Neural cell (in vitro differentiated cells): ENCODE measurements around the gene NKX1-2.

Experiments used
- CTCF ChIP-seq: fragments of 450-650 bp; IDR thresholded peaks from 2 replicates; pipeline ENCODE4 v1.5.1; 2014; ENCODE audit warnings: antibody characterized with exemption, mild to moderate bottlenecking, moderate library complexity; ENCODE audit not compliant: poor library complexity, severe bottlenecking
- EP300 ChIP-seq: fragments of 450-650 bp; conservative IDR thresholded peaks from 2 replicates; pipeline ENCODE4 v1.6.1; 2014; ENCODE audit warnings: antibody characterized with exemption, mild to moderate bottlenecking, moderate library complexity; ENCODE audit not compliant: poor library complexity, severe bottlenecking
- EZH2 ChIP-seq: fragments of 200-600, 300-800 bp; shearing (Covaris generic), sonication (generic); IDR thresholded peaks from 2 replicates; pipeline ENCODE4 v1.6.1; 2014; ENCODE audit warnings: antibody characterized with exemption, low read length, borderline replicate concordance, mild to moderate bottlenecking; ENCODE audit not compliant: insufficient read depth, poor library complexity, severe bottlenecking
- POLR2AphosphoS5 ChIP-seq: IDR thresholded peaks from 2 replicates; pipeline ENCODE4 v1.6.1; 2012
- RAD21 ChIP-seq: fragments of 450-650 bp; conservative IDR thresholded peaks from 2 replicates; pipeline ENCODE4 v1.6.1; 2014; ENCODE audit warnings: antibody characterized with exemption, mild to moderate bottlenecking, moderate library complexity

DNA sequence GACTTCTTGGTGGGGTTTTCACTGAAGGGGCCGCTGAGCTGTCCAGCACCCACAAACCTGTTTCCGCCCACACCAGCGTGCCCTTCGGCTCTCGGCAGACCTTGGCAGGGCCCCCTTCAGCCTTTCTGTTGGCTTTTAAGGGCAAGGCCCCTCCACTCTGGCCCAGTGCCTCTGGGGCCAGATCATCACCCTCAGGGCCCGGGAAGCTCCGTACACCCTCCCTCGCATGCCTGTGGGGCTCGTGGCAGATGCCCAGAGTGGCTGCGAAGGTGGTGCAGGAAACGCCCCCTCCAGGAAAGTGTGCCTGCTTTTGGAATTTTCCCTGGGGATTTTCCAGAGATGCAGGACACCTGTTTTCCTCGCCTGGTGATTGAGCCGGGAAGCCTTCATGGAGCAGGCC, 18.8 kb upstream of the NKX1-2 start:
- TF ChIP-seq EZH2 (no peak), POLR2AphosphoS5 (no peak), CTCF (no peak), RAD21 (no peak), EP300 (no peak)
